Prostate gland (tissue), 2 donors: ENCODE measurements around the gene NOTCH1.

Experiments
- CTCF ChIP-seq, 4 experiments: fragments of 200-600 bp in 2 of 4; fragments of 450-650 bp in 2 of 4; sonication (generic) in 2 of 4; IDR thresholded peaks; 1 replicate in 3 of 4; 2 replicates in 1 of 4; pipeline ENCODE4 v1.5.1; 2016 to 2019; ENCODE audit warnings: antibody characterized with exemption in 4 of 4, mild to moderate bottlenecking in 2 of 4, moderate library complexity in 2 of 4
- POLR2A ChIP-seq: fragments of 450-650 bp; IDR thresholded peaks from one replicate; pipeline ENCODE4 v1.6.1; 2016; ENCODE audit warnings: antibody characterized with exemption, mild to moderate bottlenecking
- POLR2AphosphoS5 ChIP-seq: sonication (generic); formaldehyde crosslinking; IDR thresholded peaks from one replicate; pipeline ENCODE4 v1.6.1; 2017; ENCODE audit warnings: antibody characterized with exemption

DNA sequence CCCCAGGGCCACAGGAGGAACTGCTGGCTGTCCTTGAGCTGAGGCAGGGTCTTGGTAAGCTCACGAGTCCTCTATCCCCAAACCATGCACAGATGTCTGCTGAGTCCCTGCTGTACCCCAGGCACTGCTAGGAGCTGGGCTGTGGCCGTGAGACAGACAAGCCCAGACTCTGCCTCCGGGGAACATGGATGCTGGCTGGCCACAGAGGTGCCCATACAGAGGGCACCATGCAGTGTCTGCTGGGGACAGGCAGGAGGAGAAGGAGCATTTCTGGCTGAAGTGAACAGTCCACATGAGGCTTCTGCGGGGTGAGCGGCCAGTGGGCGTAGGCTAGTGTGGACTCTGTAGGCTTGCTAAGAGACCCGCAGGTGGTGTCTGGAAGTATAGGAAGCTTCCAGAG is 58.2 kb downstream of the NOTCH1 start:
- no peak for TF ChIP-seq CTCF (IDR thresholded peaks at IDR 0.05)
- no peak for TF ChIP-seq POLR2A
- TF ChIP-seq POLR2AphosphoS5: no peak
